ENCODE results near the gene SLC9A9.
A peak's percentile ranks its signal among the peaks of the same experiment; 100 is the strongest.

GRCh38 chr3:143763564-143764162 is 84.6 kb downstream of the SLC9A9 start:
- TF ChIP-seq CTCF (IDR thresholded peaks at IDR 0.05): peak in 3 of 4 experiments; percentile 13 to 37 (median 22)
- no peak for TF ChIP-seq POLR2A (IDR thresholded peaks at IDR 0.05)

Measured in prostate gland (tissue), 2 donors.